ENCODE data around the gene LIME1. TPM values are rescaled to one million over a fixed set of nuclear protein-coding genes. Genes with fewer than 3 reads are reported as not detected.

Gene LIME1
- total and polyA plus RNA-seq, 9 of the 15 experiments (the other 6 are each of a cell fraction or from before 2014, with no cell fraction given), result 0.11 to 17.1 (median 2.8) TPM; not detected in 2

GRCh38 chr20:63707558-63708300 is 28.7 kb upstream of the LIME1 start, which contains the start of the genes ARFRP1 and ZGPAT (continued):
- no peak for TF ChIP-seq MGA (IDR thresholded peaks at IDR 0.05)
- no peak for TF ChIP-seq HMBOX1 (IDR thresholded peaks at IDR 0.05)
- TF ChIP-seq DIDO1 (tag; IDR thresholded peaks at IDR 0.05; ENCODE audit: low read depth), result peak; percentile 65; the same call in 1 of the 2 replicates
- TF ChIP-seq, protein P1, sequence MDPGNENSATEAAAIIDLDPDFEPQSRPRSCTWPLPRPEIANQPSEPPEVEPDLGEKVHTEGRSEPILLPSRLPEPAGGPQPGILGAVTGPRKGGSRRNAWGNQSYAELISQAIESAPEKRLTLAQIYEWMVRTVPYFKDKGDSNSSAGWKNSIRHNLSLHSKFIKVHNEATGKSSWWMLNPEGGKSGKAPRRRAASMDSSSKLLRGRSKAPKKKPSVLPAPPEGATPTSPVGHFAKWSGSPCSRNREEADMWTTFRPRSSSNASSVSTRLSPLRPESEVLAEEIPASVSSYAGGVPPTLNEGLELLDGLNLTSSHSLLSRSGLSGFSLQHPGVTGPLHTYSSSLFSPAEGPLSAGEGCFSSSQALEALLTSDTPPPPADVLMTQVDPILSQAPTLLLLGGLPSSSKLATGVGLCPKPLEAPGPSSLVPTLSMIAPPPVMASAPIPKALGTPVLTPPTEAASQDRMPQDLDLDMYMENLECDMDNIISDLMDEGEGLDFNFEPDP (CRISPR knock-in tag; IDR thresholded peaks at IDR 0.05), result no peak
- TF ChIP-seq SAFB2 (IDR thresholded peaks at IDR 0.05; ENCODE audit: borderline replicate concordance, low read depth, low read length, severe bottlenecking), result no peak
- TF ChIP-seq ZNF830 (CRISPR knock-in tag; IDR thresholded peaks at IDR 0.05), result no peak
- TF ChIP-seq SIN3A (IDR thresholded peaks at IDR 0.05; ENCODE audit: borderline replicate concordance in 2 of 2, control insufficient read depth in 1 of 2, low read depth in 2 of 2, low read length in 2 of 2), result peak; percentile 72 to 79; a peak in 2 of 4 replicates
- no peak for TF ChIP-seq ETV1 (tag; conservative IDR thresholded peaks at IDR 0.05; ENCODE audit: low read depth)
- peak; percentile 84 for TF ChIP-seq HCFC1 (IDR thresholded peaks at IDR 0.05; ENCODE audit: low read depth, low read length)
- TF ChIP-seq THAP7 (CRISPR knock-in tag; IDR thresholded peaks at IDR 0.05), result no peak
- no peak for TF ChIP-seq EWSR1 (IDR thresholded peaks at IDR 0.05; ENCODE audit: borderline replicate concordance, low read depth, partially characterized antibody)
- no peak for TF ChIP-seq CHCHD3 (CRISPR knock-in tag; IDR thresholded peaks at IDR 0.05)
